Effector memory CD8-positive, alpha-beta T cell (primary cell): ENCODE measurements around the gene TTC1.
A peak's percentile ranks its signal among the peaks of the same experiment; 100 is the strongest.
"Not testable (repeated sequence)": the region's sequence is repeated elsewhere in the genome, so short reads cannot be mapped to it uniquely, and the experiment has no call there.

Experiments
- ATAC-seq: fragments of 150-1000 bp; cut with Tn5 transposase; replicated peaks from 2 replicates; pipeline ENCODE4 v1.10.0; 2021; ENCODE audit warnings: mild to moderate bottlenecking, moderate library complexity
- DNase-seq, 3 experiments: peaks; one replicate each; pipeline ENCODE4 v3.0.0; 2021
- H3K27ac Mint-ChIP-seq, 2 donors: one replicate each; pipeline ENCODE4 v1.8.0; 2022; ENCODE audit warnings: mild to moderate bottlenecking in 2 of 2, mixed read lengths in 2 of 2, moderate library complexity in 2 of 2
- H3K27me3 Mint-ChIP-seq, 2 donors: one replicate each; pipeline ENCODE4 v1.8.0; 2022; ENCODE audit warnings: mixed read lengths in 2 of 2
- H3K36me3 Mint-ChIP-seq: one replicate; pipeline ENCODE4 v1.8.0; 2022; ENCODE audit warnings: mild to moderate bottlenecking, moderate library complexity, mixed read lengths; ENCODE audit not compliant: insufficient read depth
- H3K4me1 Mint-ChIP-seq, 2 donors: one replicate each; pipeline ENCODE4 v1.8.0; 2022; ENCODE audit warnings: low read depth in 2 of 2, mixed read lengths in 2 of 2
- H3K4me3 Mint-ChIP-seq, 2 donors: one replicate each; pipeline ENCODE4 v1.8.0; 2022; ENCODE audit warnings: mild to moderate bottlenecking in 2 of 2, mixed read lengths in 2 of 2, moderate library complexity in 2 of 2
- H3K9me3 Mint-ChIP-seq, 2 donors: one replicate each; pipeline ENCODE4 v1.8.0; 2022; ENCODE audit warnings: mixed read lengths in 2 of 2

Gene TTC1

DNA sequence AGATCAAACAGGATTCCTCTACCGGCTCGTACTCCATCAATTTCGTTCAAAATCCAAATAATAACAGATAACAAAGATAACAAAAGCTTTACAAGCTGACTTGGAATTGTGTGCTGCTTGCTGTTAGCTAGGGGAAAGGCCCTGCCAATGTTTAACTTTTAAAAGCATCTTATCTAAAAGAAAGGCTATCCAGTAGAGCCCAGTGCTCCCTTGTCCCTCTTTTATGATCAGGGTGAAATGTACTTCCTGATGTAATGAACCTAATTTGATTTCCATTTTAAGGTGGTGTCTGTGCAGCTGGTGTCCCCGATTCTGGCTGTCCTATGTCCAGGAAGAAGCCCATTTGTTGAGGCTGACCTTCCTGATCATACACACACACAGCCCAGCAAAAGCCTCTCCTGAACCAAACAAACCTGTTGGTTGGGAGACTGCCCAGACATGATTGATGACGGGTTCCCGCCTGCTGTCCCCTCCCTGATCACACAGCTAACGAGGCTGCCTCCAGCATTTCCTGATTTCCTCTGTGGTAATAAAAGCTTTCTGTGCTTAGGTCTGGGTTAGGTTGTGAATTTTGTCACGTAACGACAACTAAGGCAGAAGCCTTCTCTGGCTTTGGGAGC, 56.2 kb downstream of the TTC1 start:
- peaks cover 36% of the 10 kb centered on the region for H3K36me3 Mint-ChIP-seq
- H3K9me3 Mint-ChIP-seq = no peaks in the 10 kb centered on the region
- peaks cover 0 to 1% of the 10 kb centered on the region in 2 donors for H3K4me1 Mint-ChIP-seq
- H3K27me3 Mint-ChIP-seq = no peaks in the 10 kb centered on the region
- H3K27ac Mint-ChIP-seq = no peak overlapping the region
- no peak for ATAC-seq
- no peak for DNase-seq
- no peak overlapping the region for H3K4me3 Mint-ChIP-seq

DNA sequence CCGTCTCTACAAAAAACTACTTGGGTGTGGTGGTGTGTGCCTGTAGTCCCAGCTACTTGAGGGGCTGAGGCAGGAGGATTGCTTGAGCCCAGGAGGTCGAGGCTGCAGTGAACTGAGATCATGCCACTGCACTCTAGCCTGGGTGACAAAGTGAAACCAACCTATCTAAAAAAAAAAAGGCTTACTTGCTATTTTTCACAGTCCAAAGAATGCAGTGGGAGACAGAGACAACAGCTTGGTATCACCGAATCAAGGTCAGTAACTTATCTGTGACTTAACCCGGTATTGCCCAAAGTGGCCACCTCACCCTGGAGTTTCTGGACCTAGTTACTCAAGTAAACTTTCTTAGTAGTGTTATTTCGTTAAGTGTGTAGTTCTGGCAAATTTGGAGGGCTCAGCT, 60.2 kb downstream of the TTC1 start:
- H3K4me3 Mint-ChIP-seq, H3K27me3 Mint-ChIP-seq, H3K27ac Mint-ChIP-seq, H3K9me3 Mint-ChIP-seq, H3K4me1 Mint-ChIP-seq, ATAC-seq, DNase-seq: not testable (repeated sequence)
- peaks cover 38% of the 10 kb centered on the region for H3K36me3 Mint-ChIP-seq

DNA sequence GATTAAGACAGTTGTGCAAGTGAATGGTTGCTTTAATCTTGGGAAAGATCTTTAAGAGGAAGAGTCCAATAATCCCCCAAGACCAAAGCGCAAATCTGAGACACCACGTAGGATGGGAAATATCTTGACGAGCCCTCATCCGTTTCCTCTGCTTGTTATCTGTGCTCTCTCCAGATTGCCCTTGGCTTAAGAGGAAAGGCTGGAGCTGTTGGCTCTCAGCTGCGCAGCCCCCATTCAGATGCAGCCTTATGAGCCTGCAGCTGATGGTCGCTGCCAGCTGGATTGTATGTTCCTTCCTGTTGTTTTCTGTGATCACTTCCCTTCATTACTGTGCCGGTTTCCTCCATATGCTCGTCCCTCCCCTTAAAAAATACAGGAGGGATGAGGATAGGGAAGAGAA, 62.6 kb downstream of the TTC1 start:
- Mint-ChIP-seq H3K4me1 (no peaks in the 10 kb centered on the region), H3K36me3 (peaks cover 25% of the 10 kb centered on the region), H3K9me3 (no peaks in the 10 kb centered on the region), H3K4me3 (no peak overlapping the region), H3K27me3 (no peaks in the 10 kb centered on the region), H3K27ac (peak overlapping the region in 1 of 2 donors; percentile 7)
- DNase-seq (no peak), ATAC-seq (no peak)

DNA sequence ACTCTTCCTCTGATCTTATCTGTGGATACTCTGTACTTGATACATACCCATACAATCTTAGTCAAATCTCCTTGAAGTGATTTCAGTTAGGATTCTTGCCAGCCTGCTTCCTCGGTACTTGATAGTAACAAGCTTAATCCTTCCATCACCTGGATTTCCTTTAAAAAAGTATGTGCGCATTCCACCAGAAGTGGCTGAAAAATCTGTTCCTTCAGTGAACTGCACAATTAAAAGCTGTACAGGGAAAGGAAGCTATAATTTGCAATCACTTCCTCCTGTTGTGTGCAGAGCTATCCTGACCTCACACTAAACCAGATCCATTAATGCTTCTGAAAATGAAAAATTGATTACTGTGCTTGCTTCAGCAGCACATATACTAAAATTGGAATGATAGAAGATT, 63.0 kb downstream of the TTC1 start:
- Mint-ChIP-seq H3K4me3 (no peak overlapping the region), H3K36me3 (peaks cover 24% of the 10 kb centered on the region), H3K9me3 (no peaks in the 10 kb centered on the region), H3K4me1 (no peaks in the 10 kb centered on the region), H3K27ac (peak overlapping the region in 1 of 2 donors; percentile 7), H3K27me3 (no peaks in the 10 kb centered on the region)
- ATAC-seq (no peak), DNase-seq (no peak)

DNA sequence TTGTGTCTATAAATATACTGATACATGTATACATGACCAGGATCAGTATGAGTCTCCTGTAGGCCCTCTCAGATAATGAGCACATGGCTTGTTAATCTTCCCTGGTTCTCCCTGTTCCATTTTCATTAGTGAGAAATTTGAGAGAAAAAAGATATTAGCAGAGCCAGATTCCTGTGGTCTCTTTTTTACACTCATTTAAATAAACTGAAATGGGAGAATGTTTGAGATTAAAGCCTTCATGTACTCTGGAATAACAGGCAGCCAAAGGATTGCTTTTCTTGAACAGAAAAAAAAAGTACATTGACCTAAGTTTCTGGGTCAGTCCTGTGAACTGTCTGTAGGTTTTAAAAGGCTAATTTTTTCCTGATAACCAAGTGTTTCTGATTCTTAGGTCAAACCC, 66.1 kb downstream of the TTC1 start:
- no peak overlapping the region for H3K27ac Mint-ChIP-seq
- ATAC-seq (no peak), DNase-seq (no peak)
- no peak overlapping the region for H3K4me3 Mint-ChIP-seq
- H3K27me3 Mint-ChIP-seq = no peaks in the 10 kb centered on the region
- peaks cover 0 to 4% of the 10 kb centered on the region in 2 donors for H3K4me1 Mint-ChIP-seq
- H3K36me3 Mint-ChIP-seq = peaks cover 22% of the 10 kb centered on the region
- H3K9me3 Mint-ChIP-seq = no peaks in the 10 kb centered on the region

DNA sequence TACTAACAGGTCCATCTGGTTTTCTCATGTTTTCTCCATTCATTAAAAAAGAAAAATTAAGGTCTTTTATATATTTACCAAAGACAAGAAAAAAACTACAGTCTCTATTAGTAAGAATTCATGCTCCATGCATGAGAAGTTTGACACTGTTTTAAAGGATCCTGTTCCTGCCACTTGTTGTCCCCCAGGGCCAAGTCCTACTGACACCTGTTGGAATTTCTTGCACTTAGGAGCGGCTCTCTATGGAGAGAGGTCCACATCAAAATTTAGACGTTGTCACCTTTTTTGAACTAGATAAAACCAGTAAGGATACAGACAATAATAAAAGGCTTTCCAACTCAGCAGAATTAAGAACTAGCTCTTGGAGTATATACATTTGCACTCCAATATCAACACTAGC, 68.1 kb downstream of the TTC1 start:
- Mint-ChIP-seq H3K27me3 (no peaks in the 10 kb centered on the region), H3K27ac (no peak overlapping the region), H3K4me3 (no peak overlapping the region), H3K36me3 (peaks cover 24% of the 10 kb centered on the region), H3K9me3 (no peaks in the 10 kb centered on the region), H3K4me1 (peaks cover 0 to 4% of the 10 kb centered on the region in 2 donors)
- DNase-seq = no peak
- ATAC-seq = no peak

DNA sequence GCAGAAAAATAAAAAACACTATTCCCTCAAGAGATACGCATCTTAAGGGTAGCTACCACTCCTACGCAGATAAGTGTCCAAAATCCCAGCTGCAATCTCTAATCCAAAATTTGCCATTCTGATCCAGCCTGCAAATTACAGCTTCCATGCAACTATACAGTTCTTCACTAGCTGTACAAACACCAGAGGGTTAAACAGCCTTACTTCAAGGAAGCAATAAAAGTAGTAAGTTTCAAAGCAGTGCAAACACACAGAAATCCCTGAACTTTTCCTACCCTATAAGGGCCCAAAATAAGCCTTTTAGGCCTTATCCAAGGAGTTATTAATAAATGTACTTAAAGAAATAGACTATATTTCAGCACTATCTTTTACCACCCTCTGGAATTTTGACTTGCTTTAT, 70.8 kb downstream of the TTC1 start:
- DNase-seq (no peak), ATAC-seq (no peak)
- H3K4me1 Mint-ChIP-seq = peaks cover 0 to 4% of the 10 kb centered on the region in 2 donors
- no peaks in the 10 kb centered on the region for H3K27me3 Mint-ChIP-seq
- peaks cover 16% of the 10 kb centered on the region for H3K36me3 Mint-ChIP-seq
- no peak overlapping the region for H3K4me3 Mint-ChIP-seq
- H3K9me3 Mint-ChIP-seq = no peaks in the 10 kb centered on the region
- H3K27ac Mint-ChIP-seq = peak overlapping the region in 1 of 2 donors; percentile 44

DNA sequence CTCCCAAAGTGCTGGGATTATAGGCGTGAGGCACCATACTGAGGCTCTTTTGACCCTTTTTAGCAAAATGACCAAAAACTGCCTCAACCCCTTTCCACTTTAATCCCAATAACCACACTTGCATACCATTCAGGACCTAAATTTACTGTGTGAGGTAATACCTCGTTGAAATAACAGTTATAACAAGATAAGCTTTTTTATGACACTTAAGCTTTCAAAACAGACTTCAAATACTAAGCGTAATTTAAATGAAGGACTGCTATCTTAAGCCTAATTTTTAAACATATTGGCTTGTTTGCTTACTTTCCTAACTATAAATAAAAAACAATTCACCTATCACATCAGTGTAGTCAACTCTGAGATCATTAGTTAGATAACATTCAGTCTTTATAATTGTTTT, 72.6 kb downstream of the TTC1 start:
- H3K4me3 Mint-ChIP-seq = no peak overlapping the region
- DNase-seq (no peak), ATAC-seq (no peak)
- H3K9me3 Mint-ChIP-seq = no peaks in the 10 kb centered on the region
- H3K4me1 Mint-ChIP-seq = peaks cover 0 to 4% of the 10 kb centered on the region in 2 donors
- no peaks in the 10 kb centered on the region for H3K27me3 Mint-ChIP-seq
- H3K27ac Mint-ChIP-seq = no peak overlapping the region
- H3K36me3 Mint-ChIP-seq = peaks cover 10% of the 10 kb centered on the region

DNA sequence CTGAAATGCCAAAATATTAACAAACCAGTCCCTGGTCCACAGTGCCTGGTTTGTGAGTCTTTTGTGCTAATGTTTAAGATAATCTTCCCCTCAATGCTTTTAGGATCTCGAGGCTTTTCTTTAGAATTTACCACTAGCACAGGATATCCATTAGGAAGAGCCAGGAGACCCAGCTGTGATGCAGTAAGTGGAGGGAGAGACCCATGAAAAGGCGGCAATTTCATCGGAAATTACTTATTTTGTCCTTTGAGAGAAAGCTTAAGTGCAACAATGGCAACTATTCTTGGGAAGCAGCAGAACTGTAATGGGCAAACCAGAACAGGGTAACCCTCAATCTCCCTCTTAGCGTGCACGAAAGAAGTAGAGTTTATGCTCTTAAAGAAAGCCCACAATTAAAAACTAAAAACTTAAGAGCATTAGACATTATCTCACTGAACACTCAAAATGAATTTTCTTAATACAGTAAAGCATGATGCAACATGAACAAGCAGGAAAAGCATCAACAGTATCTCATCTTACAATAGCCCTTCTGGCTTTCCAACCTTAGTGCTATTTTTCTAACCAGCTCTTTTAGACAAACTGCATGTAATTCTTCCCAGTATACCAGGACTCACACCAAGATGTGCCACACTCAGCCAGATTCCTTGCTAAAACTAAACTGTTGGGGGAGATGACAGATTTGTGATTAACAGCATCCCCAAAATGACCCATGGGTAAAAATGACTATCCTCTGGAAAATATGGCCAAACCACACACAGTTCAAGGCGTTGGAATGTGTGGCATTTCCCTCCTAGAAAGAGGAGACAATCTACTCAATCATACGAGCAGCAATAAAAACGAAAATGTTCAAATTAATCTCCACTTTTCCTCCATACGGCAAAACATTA, 73.9 kb downstream of the TTC1 start:
- H3K27me3 Mint-ChIP-seq = no peaks in the 10 kb centered on the region
- H3K4me1 Mint-ChIP-seq = peaks cover 0 to 4% of the 10 kb centered on the region in 2 donors
- no peak overlapping the region for H3K4me3 Mint-ChIP-seq
- H3K36me3 Mint-ChIP-seq = peaks cover 6% of the 10 kb centered on the region
- no peak for DNase-seq
- H3K27ac Mint-ChIP-seq = no peak overlapping the region
- no peak for ATAC-seq
- H3K9me3 Mint-ChIP-seq = no peaks in the 10 kb centered on the region

DNA sequence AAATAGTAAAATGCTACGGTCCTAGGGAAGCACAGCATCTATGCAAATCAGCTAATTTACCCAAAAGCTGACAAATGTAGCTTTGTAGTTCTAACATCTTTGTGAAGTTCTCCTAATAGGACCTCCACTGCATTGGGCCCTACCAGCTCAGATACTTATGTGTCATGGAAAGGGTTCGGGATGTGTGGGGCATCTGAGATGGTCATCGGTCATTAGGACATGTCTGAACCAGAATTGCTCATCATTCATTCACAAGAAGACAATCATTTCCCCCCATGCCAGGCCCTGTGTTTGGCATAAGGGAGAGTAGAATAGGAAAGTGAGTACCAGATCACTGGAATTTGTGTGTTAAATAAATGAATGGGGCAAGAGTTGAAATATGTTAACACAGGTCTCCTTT, 74.6 kb downstream of the TTC1 start:
- DNase-seq (no peak), ATAC-seq (no peak)
- Mint-ChIP-seq H3K36me3 (peaks cover 6% of the 10 kb centered on the region), H3K9me3 (no peaks in the 10 kb centered on the region), H3K27ac (no peak overlapping the region), H3K27me3 (no peaks in the 10 kb centered on the region), H3K4me3 (no peak overlapping the region), H3K4me1 (peaks cover 2 to 4% of the 10 kb centered on the region in 2 donors)

DNA sequence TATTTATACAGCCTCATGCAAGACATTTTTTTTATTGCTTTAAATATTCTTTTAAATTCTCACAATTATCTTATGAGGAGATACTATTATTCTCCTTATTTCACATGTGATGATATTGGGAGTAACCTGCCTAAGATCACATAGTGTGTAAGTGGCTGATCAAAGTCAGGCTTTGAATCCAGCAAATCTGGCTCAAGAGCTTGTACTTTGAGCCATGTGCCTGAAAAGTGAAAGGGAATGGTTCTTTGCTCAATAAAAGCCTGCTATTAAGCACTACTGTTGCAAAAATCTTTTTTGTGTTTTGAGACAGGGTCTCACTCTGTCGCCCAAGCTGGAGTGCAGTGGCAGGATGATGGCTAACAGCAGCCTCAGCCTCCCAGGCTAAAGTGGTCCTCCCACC, 75.2 kb downstream of the TTC1 start:
- peaks cover 2% of the 10 kb centered on the region in 2 donors for H3K4me1 Mint-ChIP-seq
- H3K9me3 Mint-ChIP-seq = no peaks in the 10 kb centered on the region
- no peak overlapping the region for H3K27ac Mint-ChIP-seq
- peaks cover 6% of the 10 kb centered on the region for H3K36me3 Mint-ChIP-seq
- ATAC-seq (no peak), DNase-seq (no peak)
- H3K4me3 Mint-ChIP-seq = no peak overlapping the region
- H3K27me3 Mint-ChIP-seq = no peaks in the 10 kb centered on the region

DNA sequence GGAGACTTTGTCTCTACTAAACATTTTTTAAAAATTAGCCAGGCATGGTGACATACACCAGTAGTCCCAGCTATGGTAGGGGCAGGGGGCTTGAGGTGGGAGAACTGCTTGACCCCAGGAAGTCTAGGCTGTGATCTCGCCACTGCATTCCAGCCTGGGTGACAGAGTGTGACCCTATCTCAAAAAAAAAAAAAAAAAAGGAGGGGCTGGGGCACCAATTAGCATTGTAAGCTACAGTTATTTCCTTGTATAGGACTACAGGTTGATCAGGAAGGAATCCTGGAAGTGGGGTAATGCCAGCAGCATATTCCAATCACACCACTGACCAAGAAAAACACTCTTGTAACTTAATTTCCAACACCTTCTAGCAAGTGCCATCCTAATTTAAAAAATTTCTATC, 78.3 kb downstream of the TTC1 start:
- Mint-ChIP-seq H3K27ac (no peak overlapping the region), H3K27me3 (no peaks in the 10 kb centered on the region), H3K4me1 (peaks cover 0 to 2% of the 10 kb centered on the region in 2 donors), H3K4me3 (no peak overlapping the region), H3K36me3 (peaks cover 16% of the 10 kb centered on the region), H3K9me3 (no peaks in the 10 kb centered on the region)
- ATAC-seq (no peak), DNase-seq (no peak)

DNA sequence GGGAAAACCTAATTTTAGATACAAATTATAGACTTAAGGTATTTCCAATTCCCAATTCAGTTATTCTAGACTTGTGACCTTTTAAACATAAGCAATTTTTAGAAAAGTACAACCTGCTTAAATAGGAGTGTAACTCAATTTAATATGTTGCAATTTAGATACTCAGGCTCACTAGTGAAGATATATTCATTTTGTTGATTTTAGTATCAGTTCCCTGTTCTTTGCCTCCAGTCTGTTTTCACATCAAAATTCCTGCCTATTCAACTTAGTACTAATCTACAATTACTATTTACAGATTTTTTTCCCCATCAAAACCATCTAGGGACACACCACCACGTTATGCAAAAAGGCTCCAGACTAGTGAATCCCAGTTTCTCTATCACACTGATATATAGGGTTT, 79.9 kb downstream of the TTC1 start:
- Mint-ChIP-seq H3K4me1 (peaks cover 0 to 4% of the 10 kb centered on the region in 2 donors), H3K9me3 (no peaks in the 10 kb centered on the region), H3K27me3 (no peaks in the 10 kb centered on the region), H3K27ac (no peak overlapping the region), H3K4me3 (no peak overlapping the region), H3K36me3 (peaks cover 32% of the 10 kb centered on the region)
- ATAC-seq (no peak), DNase-seq (no peak)

DNA sequence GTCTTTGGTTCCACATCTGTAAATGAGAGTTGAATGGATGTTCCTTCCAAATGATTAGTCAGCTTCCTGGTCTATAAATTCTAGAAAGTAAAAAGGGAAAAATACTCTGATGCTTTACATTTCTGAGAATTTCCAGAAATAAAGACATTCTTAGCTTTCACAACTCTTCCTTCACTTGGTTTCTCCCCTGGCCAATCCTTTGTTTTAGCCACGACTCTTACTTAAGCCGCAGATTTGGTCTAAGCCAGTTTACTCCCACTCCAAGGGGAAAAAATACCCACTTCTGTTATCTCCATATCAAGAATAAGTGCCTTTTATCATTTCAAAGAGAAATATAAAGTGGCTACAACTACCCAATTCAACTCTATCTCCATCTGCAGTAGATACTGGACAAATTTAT, 80.6 kb downstream of the TTC1 start:
- Mint-ChIP-seq H3K9me3 (no peaks in the 10 kb centered on the region), H3K27me3 (no peaks in the 10 kb centered on the region), H3K4me3 (no peak overlapping the region), H3K4me1 (peaks cover 0 to 4% of the 10 kb centered on the region in 2 donors), H3K36me3 (peaks cover 38% of the 10 kb centered on the region), H3K27ac (peak overlapping the region; percentile 41 to 47)
- ATAC-seq (no peak), DNase-seq (no peak)
